Lower lobe of right lung (tissue), 2 donors: ENCODE results near the gene NTM. TPM values are rescaled to one million over a fixed set of nuclear protein-coding genes. Genes with fewer than 3 reads are reported as not detected.

Source experiments
- ATAC-seq, 2 donors: fragments of 200-7000 bp; cut with Tn5 transposase; one replicate each; pipeline ENCODE4 v1.9.1; 2020 to 2022; ENCODE audit warnings: mild to moderate bottlenecking in 2 of 2, moderate library complexity in 2 of 2
- DNase-seq: peaks from one replicate; pipeline ENCODE4 v3.0.0-alpha.2; 2020
- H3K27ac ChIP-seq: fragments of 200-600 bp; one replicate; pipeline ENCODE4 v1.8.0; 2022
- H3K27me3 ChIP-seq: fragments of 200-600 bp; one replicate; pipeline ENCODE4 v1.8.0; 2022; ENCODE audit warnings: low read depth
- H3K36me3 ChIP-seq: fragments of 200-600 bp; one replicate; pipeline ENCODE4 v1.8.0; 2022; ENCODE audit warnings: mild to moderate bottlenecking
- H3K4me1 ChIP-seq: fragments of 200-600 bp; one replicate; pipeline ENCODE4 v1.8.0; 2022
- H3K4me3 ChIP-seq: fragments of 200-600 bp; one replicate; pipeline ENCODE4 v1.8.0; 2022; ENCODE audit warnings: mild to moderate bottlenecking
- H3K9me3 ChIP-seq: fragments of 200-600 bp; one replicate; pipeline ENCODE4 v1.8.0; 2022
- CTCF ChIP-seq: fragments of 200-600 bp; IDR thresholded peaks from one replicate; pipeline ENCODE4 v1.8.0; 2022; ENCODE audit warnings: antibody characterized with exemption, mild to moderate bottlenecking
- intact Hi-C: fragments of 100-400 bp; cut with DNase I; formaldehyde crosslinking; loops from one replicate; pipeline ENCODE4 v1.11.0; 2022
- total RNA-seq: library from RNA; stranded (reverse); fragmentation: NEBNext Ultra II Directional; extraction: Animal tissue kit (Norgen Biotek cat#: 25700); gene quantifications from one replicate; pipeline ENCODE4 v1.2.1, GENCODE V29; 2021
- donor health status: DM: no; HTN: yes; CAD: no; lungs with severe emphysema.

The NTM gene
- total RNA-seq, 1 donor from 2014 or later = 2.3 TPM

- H3K4me1 ChIP-seq = no peaks in the 10 kb centered on the region
- no peaks in the 10 kb centered on the region for H3K27me3 ChIP-seq
- peak; percentile 58 for TF ChIP-seq CTCF
- H3K27ac ChIP-seq = no peak overlapping the region
- intact Hi-C loops = no loop called here
- H3K4me3 ChIP-seq = no peak overlapping the region
- DNase-seq (no peak), ATAC-seq (peak in 1 of 2 donors; percentile 78)
- H3K9me3 ChIP-seq = no peaks in the 10 kb centered on the region
- H3K36me3 ChIP-seq = no peaks in the 10 kb centered on the region
Observed at GRCh38 chr11:132028380-132029240, 658.2 kb downstream of the NTM start.

DNA sequence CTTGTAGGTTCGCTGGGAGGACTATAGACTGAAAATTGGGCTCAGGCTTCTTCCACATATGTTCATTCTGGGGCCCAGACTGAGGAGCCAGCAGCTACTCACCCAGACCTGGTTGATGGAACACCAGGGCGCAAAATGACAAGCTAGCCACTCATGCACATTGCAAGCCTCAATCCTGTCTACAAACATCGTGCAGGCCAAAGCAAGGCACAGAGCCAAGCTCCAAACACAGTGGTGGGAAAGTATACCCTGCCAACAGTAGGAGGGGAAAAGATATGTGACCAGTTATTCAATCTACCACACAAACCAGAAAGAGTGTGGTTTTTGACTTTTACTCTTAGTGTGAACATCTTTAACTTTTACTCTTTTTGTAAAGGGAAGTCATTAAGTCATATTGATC lies 660.5 kb downstream of the NTM start:
- no peaks in the 10 kb centered on the region for H3K36me3 ChIP-seq
- intact Hi-C loops = no loop called here
- no peak overlapping the region for H3K4me3 ChIP-seq
- H3K27ac ChIP-seq = no peak overlapping the region
- DNase-seq (no peak), ATAC-seq (no peak)
- no peak for TF ChIP-seq CTCF
- no peaks in the 10 kb centered on the region for H3K27me3 ChIP-seq
- no peaks in the 10 kb centered on the region for H3K4me1 ChIP-seq
- H3K9me3 ChIP-seq = no peaks in the 10 kb centered on the region

DNA sequence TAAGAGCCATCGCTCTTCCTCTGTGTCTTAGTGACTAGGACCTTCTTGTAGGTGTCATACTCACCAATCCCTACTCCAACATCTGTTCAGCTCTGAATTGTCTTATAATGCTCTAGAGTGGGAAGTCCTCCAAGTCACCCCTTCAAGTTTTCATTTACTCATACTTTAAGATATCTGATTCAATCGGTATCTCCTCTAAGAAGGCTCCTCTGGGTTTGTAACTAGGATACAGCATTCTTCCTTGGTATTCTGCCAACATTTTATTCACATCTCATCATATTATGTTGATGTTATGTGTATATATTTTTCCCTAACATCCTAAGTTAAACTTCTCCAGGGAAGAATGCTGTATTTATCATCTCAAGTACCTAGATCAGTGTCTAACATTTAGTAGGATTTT lies 662.1 kb downstream of the NTM start:
- Histone ChIP-seq H3K27me3 (no peaks in the 10 kb centered on the region), H3K27ac (no peak overlapping the region), H3K4me1 (no peaks in the 10 kb centered on the region), H3K9me3 (no peaks in the 10 kb centered on the region), H3K36me3 (no peaks in the 10 kb centered on the region), H3K4me3 (no peak overlapping the region)
- intact Hi-C loops = no loop called here
- DNase-seq (no peak), ATAC-seq (no peak)
- no peak for TF ChIP-seq CTCF

DNA sequence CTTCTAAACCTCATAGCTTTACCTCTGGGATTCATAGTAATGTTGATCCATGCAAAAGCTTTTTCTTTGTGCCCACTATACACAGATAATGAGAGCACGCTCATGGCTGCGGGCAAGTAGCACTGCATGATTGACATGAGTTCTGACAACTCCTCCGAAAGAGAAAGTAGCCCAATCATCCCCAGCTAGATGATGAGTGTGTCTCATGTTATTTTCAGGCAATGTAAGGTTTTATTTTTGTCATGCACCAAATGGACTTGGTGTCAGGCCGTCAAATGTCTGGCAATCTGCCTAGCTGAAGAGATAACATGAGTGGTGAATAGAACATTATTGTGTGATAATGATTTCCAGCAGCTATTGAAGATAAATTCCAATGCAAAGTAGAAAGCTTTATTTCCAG lies 662.6 kb downstream of the NTM start:
- no peaks in the 10 kb centered on the region for H3K27me3 ChIP-seq
- H3K36me3 ChIP-seq = no peaks in the 10 kb centered on the region
- DNase-seq = no peak
- H3K4me3 ChIP-seq = no peak overlapping the region
- no peaks in the 10 kb centered on the region for H3K4me1 ChIP-seq
- H3K9me3 ChIP-seq = no peaks in the 10 kb centered on the region
- no peak overlapping the region for H3K27ac ChIP-seq
- ATAC-seq = no peak
- TF ChIP-seq CTCF = no peak
- intact Hi-C loops = no loop called here

DNA sequence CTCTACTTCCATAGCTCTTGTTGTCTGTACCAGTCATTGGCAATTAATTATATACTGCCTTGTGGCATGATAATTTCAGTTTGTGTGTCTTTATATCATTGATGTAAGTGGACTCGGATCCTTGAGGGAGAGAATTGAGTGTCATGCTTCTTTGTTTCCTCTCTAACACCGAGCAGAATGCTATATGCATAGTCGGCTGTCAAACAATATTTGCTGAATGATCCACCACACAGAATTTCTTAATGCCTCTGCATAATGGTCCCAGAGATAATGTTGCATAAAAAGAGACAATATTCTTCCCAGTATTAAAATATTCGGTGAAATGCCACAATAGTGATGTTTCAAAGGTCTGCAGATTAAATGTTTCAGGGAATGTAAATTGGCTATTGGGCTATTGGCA lies 664.8 kb downstream of the NTM start:
- intact Hi-C loops = no loop called here
- Histone ChIP-seq H3K27ac (no peak overlapping the region), H3K9me3 (no peaks in the 10 kb centered on the region), H3K36me3 (no peaks in the 10 kb centered on the region), H3K4me3 (no peak overlapping the region), H3K27me3 (no peaks in the 10 kb centered on the region), H3K4me1 (no peaks in the 10 kb centered on the region)
- no peak for DNase-seq
- no peak for ATAC-seq
- no peak for TF ChIP-seq CTCF
